HEK293T (cell line): Measurements from ENCODE around the gene LRRTM3.

Experiments used
- CTCF ChIA-PET: fragments of 350-600 bp; formaldehyde crosslinking; extraction: SDS; loops from one replicate; lab custom pipeline; 2021; ENCODE audit warnings: antibody characterized with exemption, inconsistent platforms; lab: Yijun Ruan, JAX
- POLR2A ChIA-PET: fragments of 350-600 bp; formaldehyde crosslinking; extraction: SDS; loops from one replicate; lab custom pipeline; 2020; ENCODE audit warnings: antibody characterized with exemption, inconsistent platforms; lab: Yijun Ruan, JAX
- DNase-seq: peaks from one replicate; pipeline ENCODE4 v3.0.0; 2012; ENCODE audit warnings: mixed read lengths; ENCODE audit errors: extremely low spot score
- ARNT ChIP-seq: fragments of 450-650 bp; IDR thresholded peaks from 2 replicates; pipeline ENCODE4 v1.6.1; 2017; ENCODE audit warnings: mild to moderate bottlenecking
- BHLHE40 ChIP-seq: fragments of 450-650 bp; IDR thresholded peaks from 2 replicates; pipeline ENCODE4 v1.6.1; 2016; ENCODE audit warnings: mild to moderate bottlenecking, moderate library complexity, borderline replicate concordance
- CTBP1 ChIP-seq: fragments of 450-650 bp; IDR thresholded peaks from 2 replicates; pipeline ENCODE4 v1.6.1; 2016; ENCODE audit warnings: borderline replicate concordance
- ELF4 ChIP-seq: fragments of 450-650 bp; IDR thresholded peaks from 2 replicates; pipeline ENCODE4 v1.6.1; 2017; ENCODE audit warnings: antibody characterized with exemption
- FOXA1 ChIP-seq: fragments of 450-650 bp; IDR thresholded peaks from 2 replicates; pipeline ENCODE4 v1.6.1; 2016; ENCODE audit warnings: mild to moderate bottlenecking
- FOXK2 ChIP-seq: fragments of 450-650 bp; IDR thresholded peaks from 2 replicates; pipeline ENCODE4 v1.6.1; 2016; ENCODE audit warnings: mild to moderate bottlenecking
- FOXM1 ChIP-seq: fragments of 450-650 bp; IDR thresholded peaks from 2 replicates; pipeline ENCODE4 v1.6.1; 2017; ENCODE audit warnings: mild to moderate bottlenecking, borderline replicate concordance
- HDGF ChIP-seq: fragments of 450-650 bp; IDR thresholded peaks from 2 replicates; pipeline ENCODE4 v1.6.1; 2017; ENCODE audit warnings: antibody characterized with exemption, borderline replicate concordance
- L3MBTL2 ChIP-seq: fragments of 450-650 bp; conservative IDR thresholded peaks from 2 replicates; pipeline ENCODE4 v1.6.1; 2016; ENCODE audit warnings: mild to moderate bottlenecking
- LEF1 ChIP-seq: fragments of 450-650 bp; IDR thresholded peaks from 2 replicates; pipeline ENCODE4 v1.6.1; 2017; ENCODE audit warnings: mild to moderate bottlenecking, borderline replicate concordance
- NFRKB ChIP-seq: fragments of 450-650 bp; IDR thresholded peaks from 2 replicates; pipeline ENCODE4 v1.6.1; 2016; ENCODE audit warnings: mild to moderate bottlenecking, moderate library complexity
- PKNOX1 ChIP-seq: fragments of 450-650 bp; IDR thresholded peaks from 2 replicates; pipeline ENCODE4 v1.6.1; 2016
- SP1 ChIP-seq: fragments of 450-650 bp; IDR thresholded peaks from 2 replicates; pipeline ENCODE4 v1.6.1; 2017
- SUZ12 ChIP-seq: fragments of 450-650 bp; IDR thresholded peaks from 2 replicates; pipeline ENCODE4 v1.6.1; 2016; ENCODE audit warnings: mild to moderate bottlenecking
- TARDBP ChIP-seq: fragments of 450-650 bp; IDR thresholded peaks from 2 replicates; pipeline ENCODE4 v1.6.1; 2016
- ZNF384 ChIP-seq: fragments of 450-650 bp; IDR thresholded peaks from 2 replicates; pipeline ENCODE4 v1.6.1; 2016

LRRTM3 gene

GRCh38 chr10:66886848-66887247 is 39.0 kb upstream of the LRRTM3 start:
- DNase-seq, result no peak
- ChIA-PET POLR2A (no interaction called here), CTCF (no interaction called here)
- no peak for TF ChIP-seq BHLHE40
- TF ChIP-seq LEF1, result no peak
- no peak for TF ChIP-seq PKNOX1
- no peak for TF ChIP-seq L3MBTL2
- no peak for TF ChIP-seq ELF4
- no peak for TF ChIP-seq ZNF384
- TF ChIP-seq CTBP1, result no peak
- no peak for TF ChIP-seq FOXA1
- TF ChIP-seq TARDBP, result no peak
- TF ChIP-seq HDGF, result no peak
- no peak for TF ChIP-seq SUZ12
- TF ChIP-seq FOXK2, result no peak
- no peak for TF ChIP-seq ARNT
- TF ChIP-seq NFRKB, result no peak
- no peak for TF ChIP-seq SP1
- TF ChIP-seq FOXM1, result no peak

- POLR2A ChIA-PET, result no interaction called here
- TF ChIP-seq ARNT (no peak), SUZ12 (no peak), FOXA1 (no peak), CTBP1 (no peak)
- CTCF ChIA-PET, result no interaction called here
- DNase-seq, result no peak
Measured at GRCh38 chr10:66888237-66888636, 37.6 kb upstream of the LRRTM3 start.

GRCh38 chr10:66892871-66893270 is 33.0 kb upstream of the LRRTM3 start:
- no peak for TF ChIP-seq HDGF
- no peak for TF ChIP-seq CTBP1
- no peak for TF ChIP-seq BHLHE40
- no peak for TF ChIP-seq LEF1
- TF ChIP-seq ARNT, result no peak
- TF ChIP-seq SP1, result no peak
- TF ChIP-seq ELF4, result no peak
- TF ChIP-seq ZNF384, result no peak
- TF ChIP-seq FOXM1, result no peak
- no peak for TF ChIP-seq TARDBP
- no peak for TF ChIP-seq L3MBTL2
- CTCF ChIA-PET, result no interaction called here
- POLR2A ChIA-PET, result no interaction called here
- no peak for DNase-seq

GRCh38 chr10:66910671-66911070 is 15.2 kb upstream of the LRRTM3 start:
- ChIA-PET POLR2A (no interaction called here), CTCF (no interaction called here)
- TF ChIP-seq L3MBTL2 (no peak), TARDBP (no peak), ZNF384 (no peak), FOXK2 (no peak), CTBP1 (no peak), BHLHE40 (no peak), NFRKB (no peak), SP1 (no peak), ELF4 (no peak), LEF1 (no peak)
- no peak for DNase-seq

- POLR2A ChIA-PET, result no interaction called here
- no peak for DNase-seq
Measured at GRCh38 chr10:66916030-66916429, 9.8 kb upstream of the LRRTM3 start.

GRCh38 chr10:66917104-66917503 is 8.7 kb upstream of the LRRTM3 start:
- no peak for TF ChIP-seq TARDBP
- TF ChIP-seq LEF1, result no peak
- TF ChIP-seq FOXK2, result no peak
- no peak for TF ChIP-seq L3MBTL2
- TF ChIP-seq SUZ12, result no peak
- no peak for TF ChIP-seq ZNF384
- TF ChIP-seq BHLHE40, result no peak
- TF ChIP-seq NFRKB, result no peak
- TF ChIP-seq SP1, result no peak
- no peak for TF ChIP-seq FOXA1
- no peak for TF ChIP-seq FOXM1
- TF ChIP-seq HDGF, result no peak
- TF ChIP-seq PKNOX1, result no peak
- TF ChIP-seq ARNT, result no peak
- TF ChIP-seq CTBP1, result no peak
- TF ChIP-seq ELF4, result no peak
- ChIA-PET CTCF (interaction anchor here (1.4 to 1.6 kb wide), 2 partner anchors 9 to 604 kb away, joined by 4 to 6 read pairs; partner anchors contain the start of gene LRRTM3), POLR2A (no interaction called here)
- no peak for DNase-seq

More at GRCh38 chr10:66916030-66916429, 9.8 kb upstream of the LRRTM3 start:
- CTCF ChIA-PET, result interaction anchor here (1.4 kb wide), 1 partner anchor 10 kb away, joined by 6 read pairs; the partner anchor contains the start of gene LRRTM3
- TF ChIP-seq ZNF384 (no peak), NFRKB (no peak), TARDBP (no peak), FOXK2 (no peak), L3MBTL2 (no peak), SUZ12 (no peak), ELF4 (no peak), SP1 (no peak), PKNOX1 (no peak), CTBP1 (no peak), BHLHE40 (no peak), HDGF (no peak), LEF1 (no peak), FOXM1 (no peak), FOXA1 (no peak), ARNT (no peak)
